Epidermal melanocyte (primary cell): ENCODE data around the gene TRIM62.

Experiments
- DNase-seq: peaks from one replicate; pipeline ENCODE4 v3.0.0; 2011; ENCODE audit warnings: low spot score; ENCODE audit not compliant: insufficient read length

Gene TRIM62

GRCh38 chr1:33181921-33182341, at the start of gene TRIM62:
Gene TRIM62 (minus strand): TSS chr1:33182043. CDS start chr1:33181432, 611 bp downstream.
- DNase-seq = peak; percentile 92

DNA sequence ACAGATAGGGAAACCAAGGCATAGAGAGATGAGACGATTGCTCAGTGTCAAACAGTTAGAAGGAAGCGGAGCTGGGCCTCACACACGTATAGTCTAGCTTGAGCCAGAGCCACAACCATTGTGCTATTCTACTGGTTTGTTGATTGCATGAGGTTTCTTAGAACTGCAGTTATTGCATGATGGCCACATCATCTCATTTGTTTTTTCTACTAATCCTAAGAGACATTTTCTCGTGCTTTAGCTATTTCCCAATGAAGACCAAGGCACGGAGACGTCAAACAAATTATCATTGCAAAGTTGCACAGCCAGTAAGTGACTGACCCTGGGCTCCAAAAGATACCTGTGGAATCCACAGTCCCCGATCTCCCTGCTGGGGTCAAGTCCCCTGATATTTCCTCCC, 49.3 kb upstream of the TRIM62 start:
- no peak for DNase-seq

- DNase-seq = peak; percentile 63
Measured at GRCh38 chr1:33228935-33229487, 47.2 kb upstream of the TRIM62 start.

- DNase-seq = no peak
Measured at GRCh38 chr1:33225586-33225985, 43.7 kb upstream of the TRIM62 start.

GRCh38 chr1:33224166-33224707, 42.4 kb upstream of the TRIM62 start:
- no peak for DNase-seq

- no peak for DNase-seq
Measured at GRCh38 chr1:33222381-33222780, 40.5 kb upstream of the TRIM62 start.

- no peak for DNase-seq
Measured at GRCh38 chr1:33221385-33221758, 39.5 kb upstream of the TRIM62 start.

- DNase-seq = no peak
Measured at GRCh38 chr1:33220676-33221384, 39.0 kb upstream of the TRIM62 start.

- DNase-seq = peak; percentile 38
Measured at GRCh38 chr1:33219886-33220661, 38.2 kb upstream of the TRIM62 start.

DNA sequence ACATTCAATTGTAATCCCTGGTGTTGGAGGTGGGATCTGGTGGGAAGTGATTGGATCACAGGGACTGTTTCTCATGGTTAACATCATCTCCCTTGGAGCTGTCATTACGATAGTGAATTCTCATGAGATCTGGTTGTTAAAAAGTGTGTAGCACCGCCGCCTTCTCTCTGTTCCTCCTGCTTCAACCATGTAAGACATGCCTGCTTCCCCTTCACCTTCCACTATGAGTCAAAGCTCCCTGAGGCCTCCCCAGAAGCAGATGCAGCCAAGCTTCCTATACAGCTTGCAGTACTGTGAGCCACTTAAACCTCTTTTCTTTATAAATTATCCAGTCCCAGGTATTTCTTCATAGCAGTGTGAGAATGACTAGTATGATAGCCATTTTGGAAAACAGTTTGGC, 30.1 kb upstream of the TRIM62 start:
- no peak for DNase-seq

- no peak for DNase-seq
Measured at GRCh38 chr1:33206340-33206739, 24.5 kb upstream of the TRIM62 start.

- DNase-seq = no peak
Measured at GRCh38 chr1:33195556-33195955, 13.7 kb upstream of the TRIM62 start.

DNA sequence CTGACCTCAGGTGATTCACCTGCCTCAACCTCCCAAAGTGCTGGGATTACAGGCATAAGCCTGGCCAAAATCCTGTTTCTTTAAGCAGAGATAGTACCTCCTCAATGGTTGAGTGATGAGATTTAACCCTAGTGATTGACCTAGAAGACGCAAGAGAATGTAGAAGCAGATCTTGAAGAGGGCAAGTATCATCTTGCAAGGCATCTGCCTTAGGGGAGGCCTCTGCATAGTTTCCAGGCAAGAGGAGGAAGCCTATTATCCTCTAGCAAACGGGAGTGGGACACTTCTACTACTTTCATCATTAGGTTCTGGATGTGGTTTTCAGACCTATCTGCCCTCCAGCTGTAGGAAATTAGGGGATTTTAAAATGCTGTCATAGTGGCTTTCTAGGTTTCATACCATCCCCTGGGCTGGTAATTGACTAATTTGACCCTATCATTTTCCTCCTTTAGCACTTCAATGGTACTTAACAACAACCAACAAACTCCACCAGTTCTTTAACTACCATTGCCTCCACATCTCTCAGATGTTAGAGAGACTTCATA, 10.0 kb upstream of the TRIM62 start:
- no peak for DNase-seq

GRCh38 chr1:33190701-33191100, 8.9 kb upstream of the TRIM62 start:
- no peak for DNase-seq

DNA sequence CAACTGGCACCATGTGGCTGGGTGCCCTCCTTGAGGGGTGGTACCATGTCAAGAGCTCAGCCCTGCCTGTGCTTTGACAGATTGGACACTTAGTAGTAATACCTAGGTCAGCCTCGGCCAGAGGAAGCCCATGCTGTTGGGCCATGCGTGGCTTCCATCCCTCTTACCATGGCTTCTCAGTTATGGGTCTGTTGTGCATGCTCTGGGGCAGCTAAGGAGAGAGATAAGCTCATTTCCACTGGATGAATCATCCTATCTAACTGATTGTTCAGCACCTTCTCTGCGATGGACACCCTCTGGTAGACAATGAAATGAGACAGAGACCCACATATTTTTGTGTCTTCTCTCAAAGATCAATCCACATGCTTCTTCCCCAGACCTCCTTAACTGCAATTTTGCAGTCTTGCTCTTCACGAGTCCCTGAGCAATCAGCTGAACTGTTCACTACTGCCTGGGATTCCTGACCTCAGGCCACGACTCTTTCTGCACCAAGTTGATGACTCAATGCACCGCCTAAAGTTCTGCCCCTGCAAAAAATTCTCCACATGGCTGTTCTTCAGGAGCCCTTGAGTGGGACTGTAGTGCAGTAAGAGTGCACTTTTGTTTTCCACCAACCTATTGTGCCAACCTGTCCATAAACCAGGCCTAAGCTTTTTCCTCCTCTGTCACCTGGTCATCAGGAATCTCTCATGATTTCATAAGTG, 6.9 kb upstream of the TRIM62 start:
- DNase-seq = no peak

GRCh38 chr1:33186936-33187335, 5.1 kb upstream of the TRIM62 start:
- no peak for DNase-seq

DNA sequence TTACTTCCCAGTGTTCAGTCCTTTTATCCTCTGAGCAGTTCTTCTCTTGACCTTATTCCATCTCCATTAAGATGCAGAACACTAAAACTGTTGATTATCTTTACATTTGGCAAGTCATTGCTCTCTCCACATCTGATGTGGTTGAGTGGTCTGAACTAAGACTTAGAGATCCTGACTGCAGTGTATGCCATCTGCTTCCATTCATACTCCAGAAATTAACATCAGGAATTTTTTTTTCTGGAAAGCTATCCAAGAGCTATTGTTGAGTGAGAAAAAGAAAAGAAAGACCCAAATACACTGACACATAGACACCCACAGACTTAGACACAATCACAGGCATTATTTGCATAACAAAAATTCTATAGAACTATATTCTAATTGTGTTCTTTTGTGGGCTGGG, 3.7 kb upstream of the TRIM62 start:
- DNase-seq = no peak

DNA sequence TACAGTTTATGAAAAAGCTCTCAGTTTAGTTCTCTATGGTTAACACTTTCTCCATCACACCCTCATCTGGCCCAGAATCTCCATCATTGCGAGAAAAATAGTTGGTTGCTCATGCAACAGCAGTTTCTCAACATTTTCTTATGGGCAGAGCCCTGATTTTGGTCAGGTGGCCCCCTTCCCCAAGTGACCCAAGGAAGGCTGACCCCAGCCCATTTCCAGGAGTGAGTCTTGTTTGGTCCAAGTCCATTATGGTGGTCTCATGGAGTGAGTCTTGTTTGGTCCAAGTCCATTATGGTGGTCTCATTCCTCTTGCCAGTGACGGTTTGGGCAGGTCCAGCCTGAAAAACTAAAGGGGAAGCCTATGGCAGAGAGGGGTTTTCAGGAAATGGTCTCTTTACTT, 1.5 kb upstream of the TRIM62 start:
- no peak for DNase-seq

GRCh38 chr1:33182896-33183295, 1.1 kb upstream of the TRIM62 start:
- no peak for DNase-seq

- no peak for DNase-seq
Measured at GRCh38 chr1:33182401-33182841, 578 bp upstream of the TRIM62 start.
